Neural cell (in vitro differentiated cells): Measurements from ENCODE around the gene JMJD1C. TPM values are rescaled to one million over a fixed set of nuclear protein-coding genes. Genes with fewer than 3 reads are reported as not detected.
"Not testable (repeated sequence)": the region's sequence is repeated elsewhere in the genome, so short reads cannot be mapped to it uniquely, and the experiment has no call there.

Experiments used
- H2AFZ ChIP-seq: fragments of 200-600, 300-800 bp; sonication (generic), shearing (Covaris generic); 2 replicates; pipeline ENCODE4 v1.6.0; 2014; ENCODE audit warnings: low read depth, mild to moderate bottlenecking, antibody characterized with exemption, low read length, moderate library complexity
- H3F3A ChIP-seq: fragments of 200-600 bp; shearing (Covaris generic); 2 replicates; pipeline ENCODE4 v1.6.1; 2016; ENCODE audit warnings: mild to moderate bottlenecking, moderate library complexity, mixed read lengths, antibody characterized with exemption, low read length; ENCODE audit not compliant: insufficient read depth, poor library complexity, severe bottlenecking
- H3K27ac ChIP-seq: fragments of 200-600, 300-800 bp; sonication (generic), shearing (Covaris generic); 2 replicates; pipeline ENCODE4 v1.5.1; 2014; ENCODE audit warnings: mild to moderate bottlenecking, low read length, moderate library complexity
- H3K27me3 ChIP-seq: fragments of 300-800, 200-600 bp; sonication (generic), shearing (Covaris generic); 2 replicates; pipeline ENCODE4 v1.6.0; 2014; ENCODE audit warnings: mild to moderate bottlenecking, low read depth, low read length, moderate library complexity; ENCODE audit not compliant: insufficient read depth
- H3K36me3 ChIP-seq: fragments of 300-800, 200-600 bp; sonication (generic), shearing (Covaris generic); 2 replicates; pipeline ENCODE4 v1.5.1; 2014; ENCODE audit warnings: mild to moderate bottlenecking, antibody characterized with exemption, low read length, moderate library complexity; ENCODE audit not compliant: insufficient read depth
- H3K4me2 ChIP-seq: fragments of 300-800, 200-600 bp; sonication (generic), shearing (Covaris generic); 2 replicates; pipeline ENCODE4 v1.6.0; 2014; ENCODE audit warnings: mild to moderate bottlenecking, low read length
- H3K4me3 ChIP-seq: fragments of 300-800, 200-600 bp; sonication (generic), shearing (Covaris generic); 2 replicates; pipeline ENCODE4 v1.5.1; 2014; ENCODE audit warnings: mild to moderate bottlenecking, low read length, moderate library complexity
- H3K79me2 ChIP-seq: fragments of 200-600 bp; shearing (Covaris generic); replicated peaks from 2 replicates; pipeline ENCODE4 v1.6.0; 2014; ENCODE audit warnings: mild to moderate bottlenecking, low read length, moderate library complexity; ENCODE audit not compliant: insufficient read depth
- H3K9ac ChIP-seq: fragments of 300-800, 200-600 bp; sonication (generic), shearing (Covaris generic); 2 replicates; pipeline ENCODE4 v1.6.1; 2016; ENCODE audit warnings: mild to moderate bottlenecking, low read length, mixed read lengths
- H3K9me2 ChIP-seq: fragments of 200-600 bp; shearing (Covaris generic); 2 replicates; pipeline ENCODE4 v1.6.1; 2016; ENCODE audit warnings: mild to moderate bottlenecking, low read length, mixed read lengths; ENCODE audit not compliant: insufficient read depth
- H3K9me3 ChIP-seq: fragments of 200-600, 300-800 bp; sonication (generic), shearing (Covaris generic); 2 replicates; pipeline ENCODE4 v1.6.1; 2016; ENCODE audit warnings: mild to moderate bottlenecking, mixed run types, low read length, moderate library complexity, mixed read lengths
- H4K20me1 ChIP-seq: fragments of 200-600 bp; shearing (Covaris generic); 2 replicates; pipeline ENCODE4 v1.6.1; 2016; ENCODE audit warnings: mild to moderate bottlenecking, mixed run types; ENCODE audit not compliant: insufficient read depth
- CTCF ChIP-seq: fragments of 450-650 bp; IDR thresholded peaks from 2 replicates; pipeline ENCODE4 v1.5.1; 2014; ENCODE audit warnings: antibody characterized with exemption, mild to moderate bottlenecking, moderate library complexity; ENCODE audit not compliant: poor library complexity, severe bottlenecking
- EP300 ChIP-seq: fragments of 450-650 bp; conservative IDR thresholded peaks from 2 replicates; pipeline ENCODE4 v1.6.1; 2014; ENCODE audit warnings: antibody characterized with exemption, mild to moderate bottlenecking, moderate library complexity; ENCODE audit not compliant: poor library complexity, severe bottlenecking
- EZH2 ChIP-seq: fragments of 200-600, 300-800 bp; shearing (Covaris generic), sonication (generic); IDR thresholded peaks from 2 replicates; pipeline ENCODE4 v1.6.1; 2014; ENCODE audit warnings: antibody characterized with exemption, low read length, borderline replicate concordance, mild to moderate bottlenecking; ENCODE audit not compliant: insufficient read depth, poor library complexity, severe bottlenecking
- MXI1 ChIP-seq: fragments of 450-650 bp; conservative IDR thresholded peaks from 2 replicates; pipeline ENCODE4 v1.6.1; 2014; ENCODE audit warnings: antibody characterized with exemption, mild to moderate bottlenecking; ENCODE audit not compliant: poor library complexity, severe bottlenecking
- POLR2AphosphoS5 ChIP-seq: IDR thresholded peaks from 2 replicates; pipeline ENCODE4 v1.6.1; 2012
- RAD21 ChIP-seq: fragments of 450-650 bp; conservative IDR thresholded peaks from 2 replicates; pipeline ENCODE4 v1.6.1; 2014; ENCODE audit warnings: antibody characterized with exemption, mild to moderate bottlenecking, moderate library complexity
- REST ChIP-seq: IDR thresholded peaks from 2 replicates; pipeline ENCODE4 v1.6.1; 2012; ENCODE audit warnings: borderline replicate concordance
- SMC3 ChIP-seq: fragments of 450-650 bp; conservative IDR thresholded peaks from 2 replicates; pipeline ENCODE4 v1.6.1; 2014; ENCODE audit warnings: antibody characterized with exemption, mild to moderate bottlenecking, moderate library complexity; ENCODE audit not compliant: poor library complexity
- TAF1 ChIP-seq: IDR thresholded peaks from 2 replicates; pipeline ENCODE4 v1.6.1; 2012; ENCODE audit warnings: low read depth
- polyA plus RNA-seq: library from polyadenylated mRNA; depleted of rRNA; stranded (reverse); fragments of >200 nt; gene quantifications from 2 replicates; pipeline ENCODE4 v1.2.3, GENCODE V29; 2014

JMJD1C gene
- polyA plus RNA-seq, 1 donor from 2014 or later = 108 TPM

GRCh38 chr10:63297941-63298340, 167.8 kb downstream of the JMJD1C start:
- TF ChIP-seq SMC3 (no peak), EZH2 (no peak), REST (no peak), MXI1 (no peak), CTCF (no peak), TAF1 (no peak), RAD21 (no peak), POLR2AphosphoS5 (no peak), EP300 (no peak)
- Histone ChIP-seq H3K79me2 (peaks cover 14% of the 10 kb centered on the region), H4K20me1 (no peaks in the 10 kb centered on the region), H3K27ac (no peak overlapping the region), H3K9me3 (no peaks in the 10 kb centered on the region), H3K9ac (no peak overlapping the region), H3K4me2 (no peak overlapping the region), H3K27me3 (no peaks in the 10 kb centered on the region), H3F3A (no peaks in the 10 kb centered on the region), H3K36me3 (no peaks in the 10 kb centered on the region), H3K9me2 (no peaks in the 10 kb centered on the region), H2AFZ (no peak overlapping the region), H3K4me3 (no peak overlapping the region)

- no peaks in the 10 kb centered on the region for H3K27me3 ChIP-seq
- H3F3A ChIP-seq = no peaks in the 10 kb centered on the region
- no peak overlapping the region for H3K9ac ChIP-seq
- H3K79me2 ChIP-seq = peaks cover 8% of the 10 kb centered on the region
- no peak overlapping the region for H2AFZ ChIP-seq
- TF ChIP-seq TAF1 (no peak), EP300 (no peak), RAD21 (no peak), CTCF (no peak), MXI1 (no peak), POLR2AphosphoS5 (no peak), SMC3 (no peak), EZH2 (no peak), REST (no peak)
- H3K36me3 ChIP-seq = no peaks in the 10 kb centered on the region
- no peak overlapping the region for H3K4me2 ChIP-seq
- H3K4me3 ChIP-seq = no peak overlapping the region
- H3K9me2 ChIP-seq = no peaks in the 10 kb centered on the region
- H4K20me1 ChIP-seq = no peaks in the 10 kb centered on the region
- no peak overlapping the region for H3K27ac ChIP-seq
- H3K9me3 ChIP-seq = no peaks in the 10 kb centered on the region
Observed at GRCh38 chr10:63294781-63295180, 171.0 kb downstream of the JMJD1C start.

- not testable (repeated sequence) for H2AFZ ChIP-seq, H3F3A ChIP-seq, H3K27me3 ChIP-seq, H3K9ac ChIP-seq, H3K4me2 ChIP-seq, H3K36me3 ChIP-seq, H3K9me3 ChIP-seq, H4K20me1 ChIP-seq, H3K4me3 ChIP-seq, H3K9me2 ChIP-seq, H3K79me2 ChIP-seq, H3K27ac ChIP-seq
Observed at GRCh38 chr10:63292847-63293246, 172.9 kb downstream of the JMJD1C start.
